Activated T-cell treated with anti-CD3 and anti-CD28 coated beads, Interleukin-2, amount 50 U/mL, for 1 hour (primary cell): Measurements from ENCODE around the gene TBC1D3D.
"Not testable (repeated sequence)": the region's sequence is repeated elsewhere in the genome, so short reads cannot be mapped to it uniquely, and the experiment has no call there.

ENCODE experiments used
- DNase-seq: peaks from one replicate; pipeline ENCODE4 v3.0.0-alpha.2; 2020

Gene TBC1D3D

DNA sequence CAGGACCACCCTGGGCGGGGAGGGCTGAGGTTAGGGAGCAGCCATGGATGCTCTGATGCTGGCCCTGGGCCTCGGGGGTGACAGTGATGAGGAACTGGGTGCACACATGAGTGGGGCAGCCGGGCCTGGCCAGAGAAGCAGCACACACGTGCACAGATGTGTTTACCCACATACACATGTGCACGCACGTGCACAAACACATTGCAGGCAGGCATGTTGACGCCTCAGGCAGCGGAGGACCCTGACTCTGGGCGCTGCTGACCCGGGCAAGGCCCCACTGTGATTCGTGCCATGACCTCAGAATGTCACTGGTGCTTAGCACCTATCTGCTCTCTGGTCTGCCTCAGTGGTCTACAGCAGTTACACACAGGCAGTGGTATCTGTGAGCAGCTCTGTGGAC, at the start of gene TBC1D3D:
Gene TBC1D3D (plus strand): TSS at position 301 of the 400 bp plus-strand sequence. CDS start 1,585 bp downstream, outside the sequence.
- not testable (repeated sequence) for DNase-seq

DNA sequence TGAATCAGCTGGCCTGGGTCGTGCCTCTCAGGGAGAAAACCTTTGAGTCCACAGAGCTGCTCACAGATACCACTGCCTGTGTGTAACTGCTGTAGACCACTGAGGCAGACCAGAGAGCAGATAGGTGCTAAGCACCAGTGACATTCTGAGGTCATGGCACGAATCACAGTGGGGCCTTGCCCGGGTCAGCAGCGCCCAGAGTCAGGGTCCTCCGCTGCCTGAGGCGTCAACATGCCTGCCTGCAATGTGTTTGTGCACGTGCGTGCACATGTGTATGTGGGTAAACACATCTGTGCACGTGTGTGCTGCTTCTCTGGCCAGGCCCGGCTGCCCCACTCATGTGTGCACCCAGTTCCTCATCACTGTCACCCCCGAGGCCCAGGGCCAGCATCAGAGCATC, 14.8 kb upstream of the TBC1D3D start, which contains the start of gene TBC1D3L:
Gene TBC1D3L (minus strand): TSS at position 101 of the 400 bp plus-strand sequence. CDS start 1,540 bp downstream, outside the sequence.
- not testable (repeated sequence) for DNase-seq
